GM21381 (cell line): Measurements from ENCODE around the gene NPFF.

Experiments
- ATAC-seq: cut with Tn5 transposase; IDR thresholded peaks from one replicate; pipeline ENCODE4 v1.9.1; 2021; ENCODE audit warnings: mild to moderate bottlenecking, moderate library complexity; ENCODE audit not compliant: unreplicated experiment

NPFF gene

DNA sequence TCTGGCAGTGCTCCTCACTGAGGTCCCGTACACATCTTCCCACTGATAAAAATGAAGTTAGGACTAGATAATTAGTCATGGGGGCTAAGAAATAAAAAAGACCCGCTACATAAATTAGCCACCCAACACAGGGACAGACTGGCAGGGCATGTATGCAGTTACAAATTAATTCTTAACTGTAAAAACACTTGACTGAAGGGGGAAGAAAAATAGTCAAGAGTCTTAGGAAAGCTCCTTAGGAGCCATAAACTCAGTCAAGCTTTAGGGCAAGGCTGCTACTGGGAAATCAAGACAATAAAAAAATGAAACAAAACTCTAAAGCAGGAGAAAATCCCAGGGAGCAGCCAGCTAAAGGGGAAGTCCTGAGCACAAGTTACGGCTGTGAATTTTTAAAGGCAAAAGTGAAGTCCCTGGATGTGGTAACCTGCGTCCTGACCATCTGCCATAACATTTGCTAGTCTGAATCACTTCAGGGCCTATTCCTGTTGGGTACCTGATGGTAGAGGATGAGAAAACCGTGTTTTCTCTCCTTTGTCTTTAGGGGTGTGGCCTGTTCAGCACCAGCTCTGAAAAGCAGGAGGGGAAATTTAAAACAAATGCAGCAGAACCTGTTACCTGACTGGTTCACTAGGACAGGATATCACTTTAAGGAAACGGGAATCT, 7.5 kb upstream of the NPFF start:
- ATAC-seq = no peak

DNA sequence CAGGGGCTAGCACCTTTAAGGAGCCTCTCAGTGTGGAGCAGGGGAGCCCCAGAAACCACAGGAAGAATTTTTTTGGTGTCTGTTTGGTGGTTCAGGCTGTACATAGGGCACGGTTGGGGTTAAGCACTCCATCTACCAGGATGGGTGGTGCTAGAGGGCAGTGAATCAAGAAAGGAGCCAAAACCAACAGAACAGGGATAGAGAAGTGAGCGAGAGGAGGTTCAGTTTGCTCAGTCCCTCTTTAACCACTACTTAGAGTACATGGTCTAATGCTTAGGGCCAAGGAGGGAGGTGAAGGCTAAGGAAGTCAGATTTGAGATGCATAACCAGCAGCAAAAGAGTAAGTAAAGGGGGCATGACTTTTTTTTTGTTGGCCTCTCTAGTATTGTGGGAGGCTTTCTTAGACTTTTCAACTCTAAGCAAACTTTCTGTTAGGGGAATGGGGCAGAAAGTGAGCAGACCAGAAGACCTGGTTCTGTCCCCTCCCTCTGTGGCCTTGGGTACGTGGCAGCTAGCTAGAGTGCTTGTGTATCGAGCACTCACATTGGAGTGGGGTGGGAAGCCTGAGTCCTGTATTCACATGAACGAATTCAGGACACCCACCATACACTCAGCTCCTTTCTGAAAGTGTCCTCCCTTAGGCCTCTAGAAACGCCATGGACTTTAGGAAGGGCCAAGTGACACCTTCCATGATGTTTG, 6.6 kb upstream of the NPFF start:
- ATAC-seq = no peak

DNA sequence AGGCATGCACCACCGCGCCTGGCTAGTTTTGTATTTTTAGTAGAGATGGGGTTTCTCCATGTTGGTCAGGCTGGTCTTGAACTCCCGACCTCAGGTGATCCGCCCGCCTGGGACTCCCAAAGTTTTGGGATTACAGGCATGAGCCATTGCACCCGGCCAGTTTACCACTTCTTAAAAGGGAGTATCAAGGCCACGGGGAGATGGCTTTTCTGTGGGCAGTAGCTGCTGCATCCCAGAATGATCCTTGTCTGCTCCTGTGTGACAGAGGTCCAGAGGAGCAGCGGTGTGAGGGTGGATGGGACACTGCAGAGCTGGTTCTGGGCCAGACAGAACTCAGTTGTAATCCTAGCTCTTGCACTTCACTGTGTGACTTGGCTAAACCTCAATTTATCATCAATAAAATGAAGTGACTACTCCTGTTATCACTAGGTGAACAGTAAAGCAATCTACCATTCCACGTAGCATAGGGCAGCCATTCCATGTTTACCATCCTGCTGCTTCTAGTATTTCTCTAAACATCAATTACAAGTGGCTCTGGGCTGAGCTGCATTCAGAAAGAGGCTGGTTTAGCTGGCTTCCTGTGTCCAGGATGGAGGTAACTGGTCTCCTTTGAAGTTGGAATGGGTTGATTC, 3.0 kb upstream of the NPFF start:
- ATAC-seq = no peak

DNA sequence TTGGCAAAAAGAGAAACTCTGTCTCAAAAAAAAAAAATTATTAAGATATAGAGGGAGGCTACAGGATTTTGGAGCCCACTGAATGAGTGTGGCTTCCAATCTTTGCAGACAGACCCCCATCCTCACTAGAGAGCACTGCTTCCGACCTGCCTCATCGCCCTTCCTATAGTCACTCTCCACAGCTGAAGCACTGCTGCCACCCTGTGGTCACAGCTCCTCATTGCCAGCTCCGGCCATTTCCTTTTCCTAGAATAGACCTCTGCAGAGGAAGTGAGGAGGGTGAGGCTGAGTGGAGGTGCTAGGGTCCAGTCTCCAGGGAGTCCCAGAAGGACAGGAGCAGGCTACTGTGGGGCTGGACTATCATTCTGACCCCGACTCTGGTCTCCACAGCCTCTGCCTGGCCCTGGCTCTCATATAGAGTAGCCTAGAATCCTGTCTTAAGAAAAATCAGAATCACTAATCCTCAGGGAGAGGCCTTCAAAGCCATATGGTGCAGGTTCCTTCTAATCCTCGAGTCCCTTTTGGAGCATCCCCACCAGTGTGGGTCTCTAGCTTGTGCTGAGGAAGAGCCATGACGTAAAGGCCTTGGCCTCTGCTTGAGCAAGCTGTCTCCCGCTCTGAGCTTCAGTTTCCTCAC, 1.4 kb upstream of the NPFF start:
- ATAC-seq = peak; percentile 80

DNA sequence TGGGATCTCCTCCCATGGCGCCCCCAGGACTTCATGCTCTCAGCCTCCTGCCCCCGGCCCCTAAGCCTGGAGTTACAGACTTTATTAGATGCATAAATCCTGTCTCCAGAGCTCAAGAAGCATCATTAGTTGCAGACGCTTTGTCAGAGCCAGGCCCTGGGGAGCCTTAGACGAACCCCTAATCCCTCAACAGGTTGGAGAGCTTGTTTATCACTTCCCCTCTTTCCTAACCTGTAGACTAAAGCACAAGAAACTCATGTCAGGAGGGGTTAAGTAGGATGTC, 260 bp upstream of the NPFF start:
- no peak for ATAC-seq

DNA sequence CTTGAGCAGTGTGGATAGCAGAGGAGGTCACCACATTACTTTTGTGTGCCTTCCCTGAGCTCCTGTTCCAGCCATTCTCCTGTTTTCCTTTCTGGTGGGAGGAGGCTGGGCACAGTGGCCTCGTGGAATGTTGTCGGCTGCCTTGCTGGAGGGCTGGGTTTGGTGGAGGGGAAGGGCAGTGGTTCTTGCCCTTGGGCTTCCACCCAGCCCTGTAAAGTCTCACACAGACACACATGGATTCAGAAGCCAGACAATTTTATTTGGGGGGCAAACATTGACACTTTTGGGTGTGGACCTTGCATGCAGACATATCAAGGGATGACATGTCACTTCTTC, 866 bp downstream of the NPFF start:
- no peak for ATAC-seq

DNA sequence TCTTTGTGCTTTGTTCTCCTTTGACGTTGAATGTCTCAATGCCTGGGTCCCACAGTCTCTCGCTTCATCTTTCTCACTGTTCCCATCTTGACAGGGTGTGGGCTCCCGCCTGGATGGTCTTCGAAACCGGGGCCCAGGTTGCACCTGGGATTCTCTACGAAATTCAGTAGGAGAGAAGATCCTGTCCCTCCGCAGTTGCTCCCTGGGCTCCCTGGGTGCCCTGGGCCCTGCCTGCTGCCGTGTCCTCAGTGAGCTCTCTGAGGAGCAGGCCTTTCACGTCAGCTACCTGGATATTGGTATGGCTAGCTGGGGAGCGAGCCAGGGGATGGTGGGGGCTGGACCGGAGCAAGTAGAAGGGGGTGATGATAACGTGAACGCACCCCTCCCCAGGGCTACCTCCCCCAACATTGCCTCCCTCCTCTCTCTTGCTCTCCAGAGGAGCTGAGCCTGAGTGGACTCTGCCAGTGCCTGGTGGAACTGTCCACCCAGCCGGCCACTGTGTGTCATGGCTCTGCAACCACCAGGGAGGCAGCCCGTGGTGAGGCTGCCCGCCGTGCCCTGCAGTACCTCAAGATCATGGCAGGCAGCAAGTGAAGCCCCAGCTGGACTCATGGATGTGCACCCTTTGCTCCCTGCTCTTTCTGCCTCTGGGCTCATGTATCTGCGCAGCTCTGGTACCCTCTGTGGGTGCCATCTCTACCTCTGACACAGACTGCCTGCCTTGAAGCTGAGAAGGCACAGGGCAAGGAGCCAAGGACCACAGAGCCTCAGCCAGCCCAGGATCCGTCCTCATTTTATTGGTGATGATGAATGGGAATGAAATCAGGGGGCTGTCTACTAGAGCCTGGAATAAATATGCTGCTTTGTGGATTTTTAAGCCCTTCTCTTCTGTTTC, 1.5 kb downstream of the NPFF start:
- ATAC-seq = no peak

DNA sequence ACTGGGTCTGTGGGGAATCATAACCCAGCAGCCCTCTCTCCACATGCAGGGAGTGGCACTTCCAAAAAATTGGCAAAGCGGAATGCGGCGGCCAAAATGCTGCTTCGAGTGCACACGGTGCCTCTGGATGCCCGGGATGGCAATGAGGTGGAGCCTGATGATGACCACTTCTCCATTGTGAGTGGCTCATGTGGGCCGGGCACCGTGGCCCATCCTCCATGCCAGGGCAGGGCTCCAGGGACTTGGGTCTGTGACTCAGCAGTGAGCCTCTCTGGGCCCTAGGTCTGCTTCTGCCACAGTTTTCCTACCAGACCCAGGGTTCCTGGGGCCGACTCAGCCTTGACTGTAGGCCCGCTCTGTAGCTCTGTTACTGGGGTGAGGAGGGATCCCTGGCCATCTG, 2.2 kb downstream of the NPFF start:
- ATAC-seq = no peak

DNA sequence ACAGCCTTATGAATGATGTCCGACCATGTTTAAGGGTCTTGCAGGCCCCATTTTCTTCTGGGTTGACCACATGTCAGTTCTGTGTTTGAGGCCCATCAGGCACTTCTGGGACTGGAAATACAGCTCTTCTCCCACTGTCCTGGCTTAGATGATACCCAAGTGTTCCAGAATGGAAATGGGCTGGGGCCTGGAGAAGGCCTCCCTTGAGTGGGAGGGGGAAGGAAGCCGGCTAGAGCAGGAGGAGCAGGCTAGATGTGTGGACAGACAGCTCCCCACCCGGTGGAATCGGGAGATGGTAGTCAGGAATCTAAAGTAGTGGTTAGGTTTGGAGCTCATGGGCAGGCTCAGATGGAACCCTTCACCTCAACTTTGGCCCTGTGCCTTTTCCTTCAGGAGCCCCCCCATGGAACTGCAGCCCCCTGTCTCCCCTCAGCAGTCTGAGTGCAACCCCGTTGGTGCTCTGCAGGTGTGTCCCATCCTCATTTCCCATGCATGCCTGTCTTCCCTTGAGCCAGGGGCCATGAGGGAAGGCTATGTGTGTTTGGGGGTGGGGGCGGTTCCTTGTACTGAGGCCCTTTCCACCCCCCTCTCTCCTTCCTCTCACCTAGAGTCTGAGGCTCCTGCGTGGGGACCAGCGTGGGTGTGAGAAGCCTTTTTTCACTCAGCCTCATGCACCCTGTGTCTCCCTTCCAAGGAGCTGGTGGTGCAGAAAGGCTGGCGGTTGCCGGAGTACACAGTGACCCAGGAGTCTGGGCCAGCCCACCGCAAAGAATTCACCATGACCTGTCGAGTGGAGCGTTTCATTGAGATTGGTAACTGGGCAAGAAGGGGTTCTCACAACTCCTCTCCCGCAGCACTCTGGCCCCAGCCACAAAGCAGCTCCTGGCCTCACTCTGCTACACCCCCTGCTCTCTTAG, 3.0 kb downstream of the NPFF start:
- ATAC-seq = no peak

DNA sequence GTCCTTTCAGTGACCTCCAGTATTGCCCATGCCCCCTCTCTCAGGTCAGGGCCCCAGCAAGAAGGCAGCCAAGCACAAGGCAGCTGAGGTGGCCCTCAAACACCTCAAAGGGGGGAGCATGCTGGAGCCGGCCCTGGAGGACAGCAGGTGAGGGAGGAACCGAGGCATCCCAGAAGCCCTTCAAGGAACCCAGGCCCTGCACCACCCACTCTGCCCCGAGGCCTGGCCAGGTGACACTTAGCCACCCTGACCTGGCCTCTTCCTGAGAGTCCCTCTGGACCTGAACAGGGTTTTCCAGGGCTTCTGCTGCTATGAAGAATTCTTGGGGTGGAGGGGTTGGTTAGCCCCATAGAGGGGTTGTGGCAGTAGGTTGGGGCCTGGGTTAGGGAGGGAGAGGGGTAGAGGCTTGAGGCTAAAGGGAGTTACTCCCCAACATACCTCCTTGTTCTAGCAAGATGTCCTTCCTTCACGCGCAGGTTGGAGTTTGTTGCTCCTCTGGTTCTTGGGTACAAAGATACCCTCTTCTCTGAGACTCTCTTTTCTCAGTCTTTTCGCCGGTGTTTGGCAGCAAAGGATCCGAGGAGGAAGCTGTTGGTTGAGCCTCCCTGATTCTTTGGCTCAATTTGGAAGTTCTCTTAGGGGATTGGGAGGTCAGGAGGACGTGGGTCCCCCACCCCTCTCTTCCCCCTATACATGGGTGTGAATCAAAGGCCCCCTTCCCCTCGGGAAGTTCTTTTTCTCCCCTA, 4.1 kb downstream of the NPFF start:
- ATAC-seq = no peak

DNA sequence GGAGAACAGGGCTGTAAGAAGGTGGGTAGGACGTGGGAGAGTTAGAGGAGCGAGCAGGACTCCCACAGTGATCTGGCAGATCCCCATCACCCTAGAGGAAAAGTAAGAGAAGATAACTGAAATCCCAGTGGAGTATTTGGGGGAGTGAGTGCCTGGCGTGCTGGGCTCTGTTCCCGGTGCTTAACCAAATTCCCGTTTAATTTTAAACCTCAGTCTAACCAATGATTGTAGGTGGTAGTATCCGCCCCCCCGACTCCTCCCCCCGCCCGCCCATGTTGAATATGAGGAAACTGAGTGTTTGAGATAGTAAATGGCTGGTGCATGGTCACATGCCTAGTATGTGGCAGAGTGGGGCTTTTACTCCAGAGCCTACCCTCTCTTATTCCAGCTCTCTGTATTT, 5.0 kb downstream of the NPFF start:
- ATAC-seq = no peak

DNA sequence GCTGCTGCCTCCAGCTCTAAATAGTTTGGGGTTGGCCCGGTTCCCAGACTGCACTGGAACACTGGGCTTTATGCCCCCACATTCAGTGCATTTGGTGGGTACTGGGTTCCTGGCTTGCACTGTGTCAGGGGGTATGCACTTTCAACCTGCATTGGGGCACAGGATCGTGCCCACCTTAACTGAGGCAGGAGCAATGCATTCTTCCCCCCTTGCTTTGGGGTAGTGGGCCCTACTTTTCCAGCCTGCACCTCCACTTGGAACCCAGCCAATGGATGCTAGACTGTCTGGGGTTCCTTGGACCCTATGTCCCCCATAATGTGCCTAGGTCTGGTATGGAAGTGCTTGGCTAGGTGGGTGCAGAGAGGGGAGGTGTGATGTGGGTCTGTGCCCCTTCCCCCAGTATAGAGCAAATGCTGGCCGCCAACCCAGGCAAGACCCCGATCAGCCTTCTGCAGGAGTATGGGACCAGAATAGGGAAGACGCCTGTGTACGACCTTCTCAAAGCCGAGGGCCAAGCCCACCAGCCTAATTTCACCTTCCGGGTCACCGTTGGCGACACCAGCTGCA, 5.6 kb downstream of the NPFF start:
- no peak for ATAC-seq

DNA sequence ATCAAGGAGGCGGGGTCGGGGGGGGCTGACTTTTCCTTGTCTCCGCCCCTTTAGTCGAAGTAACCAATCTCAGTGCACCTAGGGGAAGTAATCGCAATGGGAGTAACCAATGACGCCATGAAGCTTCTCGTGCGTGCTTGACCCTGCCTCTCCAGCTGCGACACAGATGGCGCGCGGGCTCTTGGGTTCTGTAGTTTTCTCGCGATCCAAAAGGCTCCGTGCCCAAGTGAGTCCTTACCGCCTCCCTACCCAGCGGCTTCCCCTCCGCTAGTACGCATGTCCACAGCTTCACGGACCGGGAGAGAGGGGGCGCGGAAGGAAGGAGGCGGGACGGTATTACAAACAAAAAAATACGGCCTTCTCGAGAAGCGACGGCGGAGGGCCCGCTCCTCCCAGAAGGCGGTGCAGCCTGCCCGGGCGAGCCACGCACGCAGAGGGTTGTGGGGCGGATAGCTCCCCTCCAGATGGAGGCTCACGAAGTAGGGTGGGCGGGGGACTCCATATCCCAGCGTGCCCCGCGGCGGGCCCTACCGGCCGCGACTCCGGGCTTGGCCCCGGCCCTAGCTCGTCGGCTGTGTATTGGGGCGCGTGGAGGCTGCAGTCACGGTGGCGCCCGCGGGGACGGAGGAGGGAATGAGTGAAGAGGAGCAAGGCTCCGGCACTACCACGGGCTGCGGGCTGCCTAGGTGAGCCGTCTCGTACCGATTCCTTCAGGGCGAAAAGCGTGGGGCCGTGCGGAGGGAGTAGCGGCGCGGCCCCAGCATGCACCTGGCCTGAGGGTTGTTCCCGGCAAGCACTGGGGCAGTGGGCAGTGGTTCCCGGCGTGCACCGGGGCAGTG, 6.3 kb downstream of the NPFF start, which contains the start of gene TARBP2:
Gene TARBP2, plus strand, starts transcription at position 508 of the 839 bp plus-strand sequence. Its CDS starts 126 bp downstream, at position 634.
- ATAC-seq = peak; percentile 71

DNA sequence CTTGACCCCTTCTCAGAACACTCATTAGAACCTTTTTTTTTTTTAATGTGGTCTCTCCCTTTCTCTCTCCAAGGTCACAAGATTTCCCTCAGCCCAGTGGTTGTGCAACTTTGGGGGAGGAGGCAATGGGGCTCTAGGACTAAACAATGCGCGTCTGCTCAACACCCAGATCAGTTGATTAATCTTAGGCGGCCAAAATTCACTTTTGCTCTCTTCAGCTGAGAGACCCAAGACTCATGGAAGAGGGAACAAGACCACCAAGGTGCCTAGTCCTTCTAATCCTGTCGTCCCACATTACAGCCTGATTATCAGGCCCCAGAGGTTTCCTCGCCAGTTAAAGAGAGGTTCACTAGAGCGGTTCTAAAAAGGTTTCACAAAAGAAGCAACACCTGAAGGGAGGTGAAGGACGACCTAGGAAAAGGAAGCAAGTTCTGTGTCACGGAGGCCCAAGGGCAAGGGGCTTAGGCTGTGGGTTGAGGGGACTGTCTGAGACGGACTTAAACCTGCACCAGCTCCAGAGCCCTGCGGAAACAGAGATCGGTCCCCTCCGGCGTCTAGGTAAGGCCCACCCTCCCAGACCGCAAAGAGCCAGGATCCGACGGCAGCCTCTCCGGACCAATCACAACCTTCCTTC, 7.0 kb downstream of the NPFF start:
- ATAC-seq = no peak

DNA sequence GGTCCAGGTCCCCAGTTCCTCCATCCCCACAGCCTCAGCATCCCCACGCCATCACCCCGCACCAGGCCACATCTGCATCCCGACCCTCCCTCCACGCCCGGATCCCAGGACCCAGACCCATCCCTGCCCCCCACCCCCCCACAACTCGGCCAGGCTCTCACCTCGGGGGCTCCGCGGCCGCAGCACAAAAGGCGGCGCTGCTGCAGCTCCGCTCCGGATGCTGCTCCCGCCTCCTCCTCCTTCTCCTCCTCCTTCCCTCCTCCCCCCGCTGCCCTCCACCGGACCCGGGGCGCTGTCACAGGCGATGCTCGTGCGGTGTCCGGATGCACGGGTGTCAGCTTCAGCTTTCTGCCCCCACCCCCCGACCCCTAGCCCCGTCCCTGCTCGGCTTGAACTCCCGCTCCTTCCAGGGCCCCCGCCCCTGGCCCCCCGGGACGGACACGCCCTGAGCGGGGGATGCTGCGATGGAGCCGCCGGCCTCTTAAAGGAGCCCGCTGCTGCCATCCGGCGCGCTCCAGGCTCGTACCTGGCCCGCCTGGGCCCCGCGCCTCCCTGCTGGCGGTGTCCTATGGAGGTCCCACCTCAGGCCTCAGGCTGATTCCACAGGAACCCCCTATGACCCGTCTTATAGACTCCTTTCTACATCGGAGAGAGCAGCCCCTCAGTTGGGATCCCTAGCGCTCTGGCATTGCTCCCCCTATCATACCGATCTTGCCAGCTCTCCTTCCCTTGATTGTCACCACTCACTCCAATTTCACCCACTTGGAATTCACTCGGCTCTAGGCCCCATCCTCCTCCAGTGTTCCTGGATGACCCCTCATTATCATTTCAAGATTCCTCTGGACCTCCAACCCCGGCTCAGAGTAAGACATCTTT, 7.8 kb downstream of the NPFF start, which contains the start of gene MAP3K12:
Gene MAP3K12, minus strand, starts transcription at position 193 of the 876 bp plus-strand sequence. CDS start 12,067 bp downstream, outside the sequence.
- ATAC-seq = no peak

DNA sequence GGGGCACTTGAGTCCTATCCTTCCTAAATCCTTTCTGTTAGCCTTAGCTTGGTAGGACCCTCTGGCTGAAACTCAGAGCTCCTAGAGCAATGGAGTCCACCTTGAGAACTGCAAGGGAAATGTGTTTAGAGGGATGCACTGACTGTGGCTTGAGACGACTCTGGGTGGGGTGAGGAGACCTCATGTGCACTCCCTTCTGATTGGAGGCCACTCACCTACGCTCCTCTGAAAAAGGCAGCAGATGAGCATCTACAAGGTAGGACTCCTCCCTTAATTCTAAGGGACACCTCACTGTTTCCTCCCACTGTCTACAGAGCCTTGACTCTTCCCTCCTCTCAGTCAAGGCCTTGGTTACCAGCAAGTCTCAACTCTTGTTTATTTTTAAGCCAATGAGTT, 9.1 kb downstream of the NPFF start:
- ATAC-seq = no peak

DNA sequence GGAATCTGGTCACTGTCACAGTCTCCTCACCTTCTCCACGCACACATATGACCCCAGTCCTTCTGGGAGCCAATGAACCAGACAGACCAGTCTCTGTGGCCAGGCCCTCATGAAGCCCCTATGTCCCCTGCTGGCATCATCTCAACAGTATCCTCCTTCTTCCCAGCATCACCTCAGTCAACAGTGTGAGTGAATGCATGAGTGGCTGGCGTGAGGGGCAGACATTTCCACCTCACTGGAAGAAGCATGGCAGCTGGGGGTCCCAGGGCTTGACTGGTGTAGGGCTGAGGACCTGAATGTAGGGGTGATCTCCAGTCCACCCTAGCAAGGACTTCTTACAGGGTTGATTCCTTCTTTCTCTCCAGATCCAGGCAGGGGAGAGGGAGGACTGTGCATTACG, 9.8 kb downstream of the NPFF start:
- no peak for ATAC-seq
